Ishikawa (cell line): Measurements from ENCODE around the gene ADIPOR1.
A peak's percentile ranks its signal among the peaks of the same experiment; 100 is the strongest.

Experiments
- EP300 ChIP-seq: IDR thresholded peaks from 2 replicates; pipeline ENCODE4 v1.6.1; 2012; ENCODE audit warnings: borderline replicate concordance
- MAX ChIP-seq: IDR thresholded peaks from 2 replicates; pipeline ENCODE4 v1.6.1; 2012
- TAF1 ChIP-seq: IDR thresholded peaks from 2 replicates; pipeline ENCODE4 v1.6.1; 2012; ENCODE audit warnings: low read depth, mild to moderate bottlenecking
- USF1 ChIP-seq: IDR thresholded peaks from 2 replicates; pipeline ENCODE4 v1.6.1; 2012
- YY1 ChIP-seq: IDR thresholded peaks from 2 replicates; pipeline ENCODE4 v1.6.1; 2012; ENCODE audit warnings: low read depth

- TF ChIP-seq TAF1 (no peak), YY1 (no peak), MAX (no peak), EP300 (no peak), USF1 (peak; percentile 31; the same call in 1 of the 2 replicates)
Observed at GRCh38 chr1:202982715-202983430, 24.8 kb upstream of the ADIPOR1 start.
